HG03103 (cell line): ENCODE measurements around the gene CLSTN3.

ENCODE experiments used
- ATAC-seq: cut with Tn5 transposase; IDR thresholded peaks from one replicate; pipeline ENCODE4 v1.9.1; 2021; ENCODE audit warnings: low read depth; ENCODE audit not compliant: unreplicated experiment

CLSTN3 gene

DNA sequence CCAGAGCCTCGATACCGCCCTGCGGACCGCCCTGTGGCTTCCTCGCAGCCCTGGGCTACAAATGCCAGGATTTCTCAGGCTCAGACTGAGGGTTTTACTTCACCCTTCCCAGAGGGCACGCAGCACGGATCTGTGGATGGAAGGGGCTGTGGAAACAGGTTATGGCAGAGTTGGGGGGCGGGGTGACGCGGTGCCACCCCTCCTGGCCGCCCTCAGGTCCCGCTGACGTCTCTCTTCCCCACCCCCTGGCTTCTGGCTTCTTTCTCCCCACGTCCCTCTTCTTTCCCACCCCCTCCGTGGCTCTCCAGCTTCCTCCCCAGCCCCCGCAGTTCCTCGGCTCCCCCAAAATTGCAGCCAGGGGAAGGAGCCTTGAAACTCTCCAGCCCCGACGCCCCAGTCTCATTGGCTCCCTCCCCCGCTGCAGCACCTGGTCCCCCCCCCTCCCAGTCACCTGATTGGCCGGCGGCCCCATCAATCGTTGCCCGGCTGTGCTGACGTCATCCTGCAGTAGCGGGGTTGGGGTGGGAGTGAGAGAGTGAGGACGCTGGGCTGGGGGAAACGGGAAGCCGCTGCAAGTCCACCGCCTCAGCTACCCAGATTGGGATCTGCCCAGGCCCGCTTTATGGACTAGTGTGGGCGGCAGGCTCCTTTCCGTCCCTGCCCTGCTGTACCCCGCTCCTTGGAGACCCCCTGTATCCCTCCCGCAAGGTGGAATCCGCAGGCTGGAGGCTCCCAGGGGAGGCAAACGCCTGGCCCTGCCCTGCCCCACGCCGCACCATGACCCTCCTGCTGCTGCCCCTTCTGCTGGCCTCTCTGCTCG lies at the start of gene CLSTN3:
TSS of gene CLSTN3 (plus strand) at position 500 of the 820 bp plus-strand sequence. CDS start at position 778, 278 bp downstream.
- no peak for ATAC-seq

DNA sequence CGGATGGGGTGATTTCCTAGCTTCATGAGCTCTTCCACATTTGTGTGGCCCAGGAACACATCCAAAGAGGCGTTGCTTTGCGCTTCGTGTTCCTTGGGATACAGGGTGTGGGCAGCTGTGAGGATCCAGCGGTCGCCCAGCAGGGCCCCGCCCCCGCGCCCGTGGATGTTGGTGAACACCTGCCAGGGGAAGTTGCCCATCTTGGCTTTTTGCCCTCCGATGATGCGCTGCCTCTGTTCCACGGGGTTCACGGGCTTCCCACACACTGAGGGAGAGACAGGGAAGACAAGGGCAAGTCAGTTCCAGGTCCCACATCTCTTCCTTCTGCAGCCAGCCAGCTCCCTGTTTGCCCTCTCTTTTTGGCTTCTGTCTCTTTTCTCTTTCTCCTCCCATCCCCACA lies 49.1 kb upstream of the CLSTN3 start:
- ATAC-seq = no peak

GRCh38 chr12:7083125-7083524 lies 47.0 kb upstream of the CLSTN3 start:
- no peak for ATAC-seq

DNA sequence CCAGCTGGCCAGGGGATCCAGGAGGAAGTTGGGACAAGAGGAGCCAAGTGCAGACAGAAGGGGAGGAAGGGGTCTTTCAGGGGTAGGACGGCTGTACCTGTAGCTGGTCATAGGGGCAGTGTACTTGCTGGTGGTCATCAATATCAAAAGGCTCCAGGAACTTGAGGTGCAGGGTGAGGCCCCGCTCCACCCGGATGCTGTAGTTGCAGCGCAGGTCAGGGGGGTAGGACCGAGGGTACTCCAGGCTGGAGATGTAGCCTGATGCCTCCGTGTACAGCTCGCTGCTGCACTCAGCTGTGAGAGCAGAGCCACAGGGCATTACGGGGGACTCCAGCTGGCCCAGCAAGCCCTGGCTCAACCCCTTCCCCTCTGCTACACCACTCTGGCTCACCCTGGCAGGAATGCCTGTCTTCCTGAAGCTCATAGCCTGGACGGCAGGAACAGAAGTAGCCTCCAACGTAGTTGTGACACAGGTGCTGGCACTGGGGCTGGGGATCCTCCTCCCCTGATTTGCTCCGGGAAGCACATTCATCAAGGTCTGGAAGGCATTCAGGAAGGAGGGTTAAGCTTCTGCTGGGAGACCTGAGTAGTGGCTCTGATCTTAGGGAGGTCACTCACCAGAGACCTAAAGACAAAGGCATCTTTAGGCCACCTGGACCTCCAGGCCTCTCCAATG lies 40.8 kb upstream of the CLSTN3 start:
- ATAC-seq = no peak

- no peak for ATAC-seq
Measured at GRCh38 chr12:7090222-7090998, 39.8 kb upstream of the CLSTN3 start.

DNA sequence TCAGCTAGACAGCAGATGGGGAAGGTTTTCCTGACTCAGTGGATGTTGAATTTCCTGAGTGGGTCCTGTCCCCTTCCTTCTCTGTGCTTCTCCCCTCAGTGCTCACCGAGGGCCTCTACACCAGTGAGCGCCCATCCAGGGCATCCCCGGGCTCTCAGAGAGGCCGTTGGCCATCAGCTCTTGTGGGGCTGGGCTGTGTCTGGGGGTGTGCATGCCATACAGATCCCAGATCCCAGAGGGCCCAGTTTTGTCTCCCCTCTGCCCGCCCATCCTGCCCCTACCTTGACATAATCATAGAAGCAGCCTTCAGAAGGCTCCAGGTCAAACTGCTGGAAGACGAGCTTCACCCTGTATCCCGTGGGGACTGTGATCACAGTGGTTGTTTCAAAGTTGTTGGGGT lies 39.0 kb upstream of the CLSTN3 start:
- ATAC-seq = no peak

GRCh38 chr12:7091660-7092228 lies 38.4 kb upstream of the CLSTN3 start:
- no peak for ATAC-seq

DNA sequence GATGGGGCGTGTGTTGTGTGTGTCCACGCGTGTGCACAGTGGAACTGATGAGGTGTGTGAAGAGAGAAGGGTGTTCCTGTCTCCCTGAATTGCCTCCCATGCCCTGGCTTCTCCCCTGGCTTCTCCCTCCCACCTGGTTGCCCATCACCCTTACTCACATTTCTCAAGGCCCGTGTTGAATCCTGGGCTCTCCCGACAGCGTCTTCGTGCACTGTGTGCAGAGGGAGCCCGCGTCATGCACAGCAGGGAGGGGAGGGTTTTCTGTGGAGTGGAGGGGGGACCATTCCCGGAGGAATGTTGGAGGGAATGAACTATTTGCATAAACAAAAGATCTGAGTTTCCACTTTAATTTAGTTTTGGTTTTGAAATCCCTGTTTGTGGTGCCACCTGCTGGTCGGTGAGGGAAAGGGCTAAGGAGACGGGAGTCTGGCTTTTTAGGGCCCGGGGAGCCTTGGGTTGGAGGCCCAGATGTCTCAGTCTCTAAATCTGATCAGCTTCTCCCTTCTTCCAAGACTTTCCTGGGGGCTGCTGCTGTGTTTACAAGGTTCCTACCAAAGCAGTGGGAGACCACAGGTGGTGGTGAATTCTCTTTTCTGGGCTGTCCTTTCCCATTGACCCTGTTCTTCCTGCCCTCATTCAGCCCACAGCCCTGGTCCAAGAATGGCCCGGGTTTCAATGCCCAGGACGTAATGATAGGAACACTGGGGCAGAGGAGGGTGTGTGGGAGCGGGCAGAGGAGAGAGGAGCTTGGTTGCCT lies 37.8 kb upstream of the CLSTN3 start, which contains the start of gene C1R:
TSS of gene C1R (minus strand) at position 217 of the 757 bp plus-strand sequence. CDS start at position 160, 57 bp downstream.
- ATAC-seq = no peak

DNA sequence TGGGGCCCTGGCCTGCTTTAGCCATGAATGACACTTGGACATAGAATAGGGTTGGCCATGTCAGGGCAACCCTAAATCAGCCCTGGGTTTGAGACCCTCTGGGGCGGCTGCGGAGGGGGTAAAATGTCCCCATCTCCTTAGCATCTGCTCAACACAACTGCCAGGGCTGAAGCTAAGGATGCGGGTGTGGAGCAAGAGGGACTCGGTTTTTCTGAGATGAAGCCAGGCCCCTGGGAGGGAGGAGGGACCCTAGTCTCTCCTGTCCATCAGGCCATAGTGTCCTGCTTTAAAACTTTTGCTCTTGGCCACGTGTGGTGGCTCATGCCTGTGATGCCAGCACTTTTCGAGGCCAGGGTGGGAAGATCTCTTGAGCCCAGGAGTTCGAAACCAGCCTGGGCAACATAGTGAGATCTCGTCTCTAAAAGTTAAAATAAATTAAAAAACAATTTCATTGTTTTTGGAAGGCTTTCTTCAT lies 37.1 kb upstream of the CLSTN3 start:
- ATAC-seq = no peak

- no peak for ATAC-seq
Measured at GRCh38 chr12:7093486-7093885, 36.7 kb upstream of the CLSTN3 start.

DNA sequence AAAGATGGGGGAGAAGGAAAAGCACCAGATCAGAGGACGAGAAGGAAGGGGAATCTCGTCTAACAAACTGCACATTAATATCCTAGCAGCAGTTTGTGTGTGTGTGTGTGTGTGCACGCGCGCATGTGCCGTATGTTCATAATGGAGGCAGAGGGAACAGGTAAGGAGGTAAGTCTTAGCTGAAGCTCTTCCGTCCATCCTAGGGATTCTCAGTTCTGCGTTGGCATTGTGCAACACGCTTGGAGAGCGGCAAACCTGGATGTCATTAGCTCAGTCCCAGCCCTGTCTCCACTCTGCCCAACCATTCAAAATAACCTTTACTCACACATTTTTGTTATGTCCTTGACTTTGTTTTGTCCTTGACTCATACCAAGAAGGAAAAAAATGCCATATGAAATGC lies 36.3 kb upstream of the CLSTN3 start:
- ATAC-seq = no peak

DNA sequence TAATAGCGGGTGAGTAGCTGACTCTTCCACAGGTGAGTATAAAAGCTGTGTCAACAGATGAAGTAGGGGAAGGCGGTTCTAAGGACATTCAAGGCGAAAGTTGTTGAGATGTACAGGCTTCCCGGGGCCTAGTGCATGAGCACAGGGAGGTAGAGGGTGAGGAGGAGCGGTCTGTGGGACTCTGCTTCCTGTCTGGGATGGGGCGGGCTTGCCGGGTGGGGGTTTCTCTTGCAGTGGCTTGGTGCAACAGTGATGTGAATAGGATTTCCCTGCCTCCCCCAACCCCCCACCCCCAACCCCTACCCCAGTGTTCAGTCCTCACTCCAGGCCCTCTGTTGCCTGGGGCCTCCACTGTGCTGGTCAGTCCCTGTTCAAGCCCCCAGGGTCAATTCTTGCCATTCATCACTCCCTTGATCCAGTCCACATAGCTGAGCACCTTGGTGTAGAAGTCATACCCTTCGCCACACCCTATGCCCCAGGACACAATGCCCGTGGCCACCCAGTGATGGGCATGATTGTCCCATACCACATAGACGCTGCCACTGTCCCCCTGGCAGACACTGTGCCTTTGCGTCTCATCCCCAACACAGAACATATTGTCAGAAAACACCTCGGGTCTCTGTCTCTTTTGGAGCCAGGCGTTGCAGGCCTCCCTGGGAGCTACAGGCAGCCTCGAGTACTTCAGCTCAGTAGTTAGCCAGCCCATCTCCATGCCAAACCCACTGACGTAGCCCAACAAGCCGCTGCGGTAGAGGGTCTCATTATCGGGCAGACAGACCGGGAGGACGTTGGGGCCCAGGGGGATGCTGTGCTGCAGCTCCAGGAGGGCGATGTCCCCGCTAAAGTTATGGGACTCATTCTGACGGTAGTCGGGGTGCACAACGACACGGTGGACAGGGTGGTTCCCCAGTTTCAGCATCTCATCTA lies 33.9 kb upstream of the CLSTN3 start:
- ATAC-seq = no peak

DNA sequence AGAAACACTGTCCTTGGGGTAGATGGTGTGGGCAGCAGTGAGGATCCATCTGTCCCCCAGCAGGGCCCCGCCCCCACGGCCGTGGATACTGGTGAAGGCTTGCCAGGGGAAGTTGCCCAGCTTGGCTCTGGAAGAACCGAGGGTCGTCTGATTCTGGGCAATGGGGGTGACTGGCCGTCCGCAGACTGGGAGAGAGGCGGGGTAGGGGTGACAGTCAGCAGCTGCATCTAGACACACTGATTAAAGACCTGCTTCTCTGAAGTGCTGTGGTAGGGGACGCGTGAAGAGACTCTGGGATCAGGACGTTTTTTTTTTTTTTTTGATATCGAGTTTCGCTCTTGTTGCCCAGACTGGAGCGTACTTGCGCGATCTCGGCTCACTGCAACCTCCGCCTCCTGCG lies 33.2 kb upstream of the CLSTN3 start:
- ATAC-seq = no peak

GRCh38 chr12:7099290-7099996 lies 30.7 kb upstream of the CLSTN3 start:
- no peak for ATAC-seq

GRCh38 chr12:7100239-7100638 lies 29.9 kb upstream of the CLSTN3 start:
- no peak for ATAC-seq

DNA sequence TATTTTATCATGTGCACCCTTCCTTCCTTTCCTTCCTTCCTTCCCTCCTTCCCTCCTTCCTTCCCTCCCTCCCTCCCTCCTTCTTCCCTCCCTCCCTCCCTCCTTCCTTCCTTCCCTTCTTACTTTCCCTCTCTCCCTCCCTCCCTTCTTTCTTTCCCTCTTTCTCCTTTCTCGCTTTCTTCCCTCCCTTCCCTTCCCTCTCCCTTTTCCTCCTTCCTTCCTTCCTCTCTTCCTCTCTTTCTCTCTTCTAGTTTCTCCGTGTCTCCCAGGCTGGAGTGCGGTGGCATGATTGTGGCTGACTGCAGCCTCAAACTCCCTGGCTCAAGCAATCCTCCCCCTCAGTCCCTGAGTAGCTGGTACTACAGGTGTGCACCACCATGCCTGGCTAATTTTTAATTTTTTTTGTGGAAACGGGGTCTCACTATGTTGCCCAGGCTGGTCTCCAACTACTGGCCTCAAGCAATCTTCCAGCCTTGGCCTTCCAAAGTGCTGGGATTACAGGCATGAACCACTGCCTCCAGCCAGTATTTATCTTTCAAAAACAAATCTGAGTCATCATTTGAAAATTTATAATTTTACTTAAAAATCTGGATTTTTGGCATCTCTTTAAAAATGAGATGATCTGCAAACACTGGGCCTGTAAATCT lies 29.0 kb upstream of the CLSTN3 start:
- ATAC-seq = no peak

DNA sequence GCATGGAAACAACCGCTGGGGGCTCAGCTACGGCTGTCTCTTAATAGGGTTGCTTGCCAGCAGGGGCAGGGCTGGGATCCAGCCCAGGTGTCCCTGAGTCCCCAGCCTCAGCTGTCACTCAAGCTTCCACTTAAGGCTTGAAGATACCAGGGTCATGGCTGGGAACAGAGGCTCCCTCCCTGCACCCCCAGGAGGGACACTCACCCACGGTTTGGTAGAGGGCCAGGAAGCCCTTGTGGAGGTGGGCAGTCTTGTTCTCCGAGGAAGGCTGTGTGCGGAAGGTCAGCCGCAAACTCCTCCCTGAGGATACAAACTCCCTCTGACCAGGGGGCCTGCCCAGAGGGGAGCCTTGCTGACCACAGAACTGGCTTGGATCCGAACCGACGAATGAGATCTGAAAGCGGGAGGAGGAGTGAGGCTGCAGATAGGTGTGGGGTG lies 28.5 kb upstream of the CLSTN3 start:
- ATAC-seq = no peak

DNA sequence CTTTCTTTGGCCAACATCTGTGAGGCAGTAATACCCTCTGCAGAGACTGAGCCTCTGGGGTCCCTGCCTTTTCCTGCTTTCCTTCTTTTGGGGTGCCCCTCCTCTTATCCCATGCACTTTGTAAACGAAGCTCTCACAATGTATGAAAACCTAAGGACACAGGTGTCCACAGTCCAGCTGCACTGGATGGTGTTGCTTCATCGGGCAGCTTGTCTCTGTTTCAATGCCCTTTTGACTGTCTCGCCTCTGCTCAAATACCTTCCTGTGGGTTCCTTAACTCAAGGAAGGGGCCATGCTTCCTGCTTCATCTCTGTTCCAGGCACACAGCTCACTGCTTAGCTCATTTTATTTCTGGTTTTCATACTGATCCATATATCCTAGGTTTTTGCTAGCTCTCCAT lies 27.6 kb upstream of the CLSTN3 start:
- no peak for ATAC-seq
